Measurements from ENCODE around the gene BMP3.

Gene BMP3

DNA sequence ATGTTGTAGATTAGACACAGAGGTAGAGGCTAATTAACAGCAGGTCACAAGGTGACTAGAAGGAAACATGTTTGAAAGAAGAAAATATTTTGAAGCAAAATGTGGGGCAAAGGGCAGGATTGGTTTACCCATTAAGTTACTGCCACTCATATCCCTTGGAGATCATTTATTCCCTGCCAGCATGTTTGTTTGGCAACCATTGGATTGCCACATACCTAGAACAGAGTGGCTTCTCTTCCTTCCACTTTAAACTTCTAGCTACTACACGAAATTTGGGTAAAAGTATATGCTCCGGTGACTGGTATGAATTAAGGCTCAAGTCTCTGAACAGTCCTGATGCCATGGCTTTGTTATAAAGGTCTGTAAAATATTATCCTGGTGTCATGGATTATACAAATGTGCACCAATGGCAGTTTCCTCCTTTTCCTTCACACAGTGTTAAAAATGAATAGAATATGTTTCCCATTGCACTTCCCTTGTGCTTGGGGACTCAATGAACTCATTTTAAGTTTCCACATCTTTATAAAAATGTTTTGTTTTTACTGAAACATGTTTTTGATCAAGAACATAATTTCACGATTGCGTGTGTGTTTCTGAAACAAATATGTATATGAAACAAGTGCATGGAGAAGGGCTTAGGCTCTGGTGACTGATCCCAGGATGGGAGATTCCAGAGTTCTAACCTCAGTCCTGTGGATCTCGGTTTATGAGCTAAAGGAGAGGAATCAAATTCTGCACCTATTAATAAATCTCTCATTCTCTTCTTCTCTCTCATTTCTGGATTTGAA lies 12.3 kb downstream of the BMP3 start:
- DNase-seq: no peak

DNA sequence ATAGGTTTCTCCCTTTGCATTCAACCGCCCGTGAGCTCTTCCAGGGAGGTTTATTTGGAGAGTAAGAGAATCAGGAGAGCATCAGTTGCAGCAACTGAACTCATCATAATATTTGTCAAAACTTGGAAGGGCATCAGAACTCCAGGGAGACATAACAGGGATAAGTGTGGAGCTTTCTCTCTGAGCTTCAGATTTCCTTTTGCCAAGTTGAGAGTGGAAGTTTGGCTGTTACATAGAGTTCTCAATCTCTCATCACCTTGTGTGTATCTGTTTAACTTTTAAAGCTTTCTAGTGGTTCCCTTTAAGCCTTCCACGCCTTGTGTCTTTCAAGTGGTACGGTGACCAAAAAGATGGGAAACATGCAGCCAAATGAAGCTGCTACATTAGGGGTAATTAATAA lies 18.8 kb downstream of the BMP3 start:
- DNase-seq: no peak

DNA sequence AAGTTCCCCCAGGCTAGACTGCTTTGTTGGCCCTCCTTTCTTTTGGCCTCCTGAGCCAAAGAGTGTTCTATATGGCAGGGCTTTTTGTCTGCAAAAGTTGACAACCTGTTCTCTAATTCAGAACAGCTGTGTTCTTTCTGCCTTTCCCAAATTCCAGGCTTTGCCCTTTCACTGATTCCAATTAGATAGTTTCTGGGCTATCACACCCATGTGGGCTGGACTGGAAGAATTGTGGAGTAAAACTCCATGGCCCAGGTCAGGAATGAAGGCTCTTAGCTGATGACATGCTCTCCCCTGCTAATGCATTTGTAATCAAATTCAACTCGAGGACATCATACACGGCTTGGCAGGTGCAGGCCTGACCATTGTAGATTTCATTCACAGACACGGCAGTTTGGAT lies 19.4 kb downstream of the BMP3 start:
- DNase-seq: no peak

DNA sequence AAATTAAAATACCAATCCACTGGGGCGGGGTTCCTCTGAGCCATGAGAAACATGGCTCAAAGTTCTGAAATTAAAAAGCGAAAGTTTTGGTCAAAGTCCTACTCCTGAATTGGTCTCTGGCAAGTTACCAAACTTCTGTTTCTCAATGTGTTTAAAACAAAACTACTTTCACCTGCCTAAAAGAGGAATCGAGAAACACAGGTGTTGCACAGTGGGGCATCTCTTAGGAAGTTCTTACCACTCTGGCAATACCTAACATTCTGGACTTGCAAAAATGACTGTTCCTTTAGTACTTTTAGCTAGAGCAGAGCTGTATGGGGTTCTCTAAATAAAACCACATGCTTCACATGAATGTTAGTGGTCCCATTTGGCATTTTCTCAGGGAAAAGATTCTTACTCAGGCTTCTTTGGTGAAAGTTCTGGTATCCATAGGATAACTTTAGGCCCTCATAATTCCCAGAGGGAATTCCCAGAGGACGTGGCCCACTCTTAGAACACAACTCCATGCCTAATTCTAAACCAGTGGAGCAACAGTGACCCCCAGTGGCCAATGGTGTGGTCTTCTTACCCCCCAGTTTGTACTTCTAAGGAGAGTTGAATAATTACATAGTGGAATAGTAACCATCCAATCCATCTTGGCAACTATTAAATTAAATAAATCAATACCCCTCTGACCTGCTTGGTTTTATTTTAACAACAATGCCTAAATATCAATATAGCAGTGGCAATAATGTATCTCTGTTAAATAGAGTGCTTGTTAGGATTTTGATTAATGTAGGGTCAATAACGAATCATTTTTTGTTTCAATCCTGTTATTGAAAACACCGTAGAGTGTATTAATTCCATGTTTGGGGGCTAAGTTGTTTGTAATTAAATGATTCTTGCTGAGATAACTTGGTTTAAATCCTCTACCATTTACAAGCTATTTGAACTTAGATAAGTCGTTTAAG lies 21.9 kb downstream of the BMP3 start:
- DNase-seq: no peak

DNA sequence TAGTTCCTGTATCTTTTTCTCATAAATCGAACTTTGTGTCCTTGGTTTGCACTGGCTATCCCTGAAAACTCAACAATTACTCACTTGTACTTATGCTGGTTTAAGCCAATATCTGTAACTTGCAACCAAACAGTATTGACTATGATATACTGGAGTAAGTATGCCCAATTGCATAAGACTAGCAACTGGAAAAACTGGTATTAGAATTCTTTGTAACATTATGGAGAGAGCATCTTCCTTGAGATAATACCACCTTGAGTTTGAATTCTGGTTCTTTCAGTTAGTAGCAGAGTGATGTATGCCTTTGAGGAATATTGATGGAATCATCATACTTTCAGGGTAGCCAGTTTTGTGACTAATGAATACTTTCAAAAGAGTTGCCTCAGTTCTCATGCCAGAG lies 28.1 kb downstream of the BMP3 start:
- no peak for DNase-seq

DNA sequence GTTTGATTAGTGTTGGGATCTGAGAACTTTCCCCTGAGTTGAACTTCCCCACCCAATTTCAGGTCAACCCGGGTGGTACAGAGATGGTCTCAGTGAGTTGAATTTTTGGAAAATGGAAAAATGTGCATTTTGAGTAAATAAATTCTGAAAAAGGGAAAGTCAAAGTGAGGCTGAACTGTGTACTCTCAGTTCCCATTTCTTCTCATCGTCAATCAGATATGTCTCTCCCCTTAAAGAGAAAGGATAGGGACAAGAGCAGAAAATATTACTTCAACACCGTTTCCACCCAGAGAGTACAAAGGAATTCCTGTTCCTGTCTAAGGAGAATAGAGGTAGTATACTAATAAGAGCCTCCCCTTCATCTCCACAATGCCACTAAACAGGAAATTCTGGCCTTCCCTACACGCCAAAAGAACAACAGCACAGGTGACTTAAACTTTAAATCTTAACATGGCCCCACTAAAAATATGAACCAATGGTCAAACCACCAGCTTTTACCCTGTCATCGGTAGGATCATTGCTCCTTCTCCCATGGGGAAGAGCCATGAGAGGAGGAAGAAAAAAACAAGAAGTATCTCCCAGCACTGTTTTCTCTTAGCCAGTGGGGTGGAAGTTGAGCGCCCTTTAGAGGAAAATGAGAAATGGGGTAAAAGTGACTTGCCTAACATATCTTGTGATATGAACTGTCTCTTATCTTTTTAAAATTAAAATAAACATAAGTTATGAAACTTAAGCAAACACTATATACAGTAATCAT lies 30.3 kb downstream of the BMP3 start:
- DNase-seq: no peak

DNA sequence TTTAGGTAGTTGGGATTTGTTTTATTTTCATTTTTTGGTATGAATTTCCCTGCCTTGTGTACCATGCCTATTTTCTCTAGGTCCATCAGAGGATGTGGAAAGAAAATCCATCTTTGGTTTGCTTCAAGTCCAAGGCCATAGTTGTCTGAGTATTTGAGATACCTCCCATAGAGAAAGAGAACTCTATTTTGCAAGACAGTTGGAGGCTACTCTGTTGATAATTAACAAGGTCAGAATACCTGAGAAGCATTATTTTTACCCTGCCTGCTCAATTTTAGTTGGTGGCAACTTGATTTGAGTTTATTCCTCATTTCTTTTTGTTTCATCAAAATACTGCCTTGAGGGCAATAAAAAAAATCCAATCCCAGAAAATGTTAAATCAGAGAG lies 30.8 kb downstream of the BMP3 start:
- DNase-seq: no peak

DNA sequence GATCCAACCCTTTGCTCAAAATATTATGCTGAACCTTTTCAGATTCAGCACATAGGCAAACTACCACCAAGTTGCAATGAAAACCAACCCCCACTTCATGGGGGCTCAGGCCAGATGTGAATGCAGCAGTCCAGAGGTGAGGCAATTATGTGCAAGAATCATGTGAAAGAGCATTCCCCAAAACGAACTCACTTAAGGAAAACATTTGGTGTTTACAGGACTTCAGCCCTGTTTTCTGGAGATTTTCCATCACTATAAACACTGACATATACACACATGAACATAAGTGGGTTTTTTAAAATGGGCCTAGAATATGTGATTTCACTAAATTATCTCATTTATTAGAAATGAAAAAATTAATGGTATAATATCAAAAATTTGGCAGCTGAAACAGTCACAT lies 31.5 kb downstream of the BMP3 start:
- DNase-seq: no peak

DNA sequence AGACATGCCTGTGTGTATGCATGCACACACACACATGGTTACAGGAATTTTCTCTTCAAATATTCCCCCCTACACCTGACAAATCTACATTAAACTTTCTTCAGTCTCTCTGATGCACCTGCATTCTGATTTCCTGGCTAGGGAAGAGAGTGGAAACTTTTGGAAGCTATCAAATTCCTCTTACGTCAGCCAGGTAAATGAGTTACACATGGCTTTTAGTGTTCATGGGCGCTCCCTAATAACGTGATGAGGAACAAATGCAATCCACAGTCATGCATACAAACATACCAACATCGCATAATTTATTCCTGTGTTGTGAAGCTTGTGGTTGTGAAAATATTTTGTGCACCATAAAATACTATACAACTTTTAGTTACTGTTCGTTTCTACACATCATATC lies 34.9 kb downstream of the BMP3 start:
- no peak for DNase-seq

DNA sequence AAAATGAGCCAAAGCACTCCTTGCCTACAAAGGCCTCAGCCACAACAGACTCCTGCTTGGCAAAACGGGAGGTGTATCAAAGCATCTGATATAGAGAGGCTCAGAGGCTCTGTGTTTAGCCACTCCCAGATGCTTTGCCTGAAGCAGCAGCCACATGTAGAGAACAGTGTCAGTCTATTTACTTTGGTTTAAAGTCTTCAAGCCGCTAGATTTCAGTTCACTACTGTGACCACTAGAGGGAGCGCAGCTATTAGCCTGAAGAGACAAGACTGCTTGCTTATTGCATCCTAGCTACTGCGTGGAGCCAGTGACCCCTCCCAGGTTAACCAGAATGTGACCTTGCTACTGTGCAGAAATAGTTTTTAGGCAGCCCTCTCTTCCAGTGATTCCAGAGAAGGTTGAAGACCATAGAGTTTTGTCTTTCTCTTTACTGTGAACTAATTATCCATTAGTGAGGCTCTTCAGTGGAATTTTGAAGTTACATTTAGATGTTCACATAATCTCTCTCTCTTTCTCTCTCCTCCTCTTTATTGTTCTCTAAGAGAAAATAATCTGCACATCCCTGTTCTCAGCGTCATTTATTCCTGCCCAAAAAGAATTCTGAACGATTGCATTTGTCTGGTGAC lies 39.3 kb downstream of the BMP3 start:
- peak in 1 of 2 donors; percentile 36 for DNase-seq

DNA sequence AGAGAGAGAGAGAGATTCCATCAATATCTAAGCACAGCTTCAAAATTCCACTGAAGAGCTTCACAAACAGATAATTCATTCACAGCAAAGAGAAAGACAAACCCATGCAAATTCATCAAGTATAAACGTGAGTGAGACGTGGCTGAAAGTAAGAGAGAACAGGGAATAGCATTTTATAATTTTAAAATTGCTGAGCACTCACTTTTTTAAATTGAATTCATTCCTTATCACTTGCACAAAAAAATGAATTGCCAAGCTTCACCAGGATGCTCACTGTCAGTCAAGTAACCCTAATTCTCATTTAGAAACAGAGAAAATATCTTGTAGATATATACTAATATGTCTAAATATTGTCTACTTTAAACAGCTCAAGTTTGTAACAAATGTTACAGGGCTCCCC lies 40.5 kb downstream of the BMP3 start:
- DNase-seq: no peak

DNA sequence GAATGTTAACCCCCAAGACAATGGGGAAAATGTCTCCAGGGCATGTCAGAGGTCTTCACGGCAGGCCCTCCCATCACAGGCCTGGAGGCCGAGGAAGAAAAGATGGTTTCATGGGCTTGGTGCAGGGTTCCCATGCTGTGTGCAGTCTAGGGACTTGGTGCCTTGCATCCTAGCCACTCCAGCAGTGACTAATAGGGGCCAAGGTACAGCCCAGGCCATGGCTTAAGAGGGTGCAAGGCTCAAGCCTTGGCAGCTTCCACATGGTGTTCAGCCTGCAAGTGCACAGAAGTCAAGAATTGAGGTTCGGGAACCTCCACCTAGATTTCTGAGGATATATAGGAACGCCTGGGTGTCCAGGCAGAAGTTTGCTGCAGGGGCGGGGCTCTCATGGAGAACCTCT lies 50.6 kb downstream of the BMP3 start:
- DNase-seq: no peak

DNA sequence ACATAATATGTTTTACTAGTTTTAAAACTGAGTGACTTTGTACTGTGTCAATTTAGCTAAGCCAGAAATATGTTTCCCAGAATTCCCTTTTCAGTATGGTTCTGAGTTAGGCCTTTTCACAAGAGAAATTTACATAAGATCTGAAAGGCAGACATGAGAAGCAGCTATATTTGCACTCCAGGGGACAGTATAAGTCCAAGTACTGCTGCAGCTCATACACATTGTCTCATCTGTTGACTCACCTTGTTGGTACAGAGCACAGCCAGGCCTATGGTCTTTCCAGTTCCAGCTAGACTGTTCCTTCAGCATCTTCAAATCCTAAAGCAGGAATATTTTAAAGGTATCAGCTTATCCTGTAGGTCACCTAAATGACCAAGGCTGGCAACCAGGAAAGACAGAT lies 53.5 kb downstream of the BMP3 start:
- no peak for DNase-seq

DNA sequence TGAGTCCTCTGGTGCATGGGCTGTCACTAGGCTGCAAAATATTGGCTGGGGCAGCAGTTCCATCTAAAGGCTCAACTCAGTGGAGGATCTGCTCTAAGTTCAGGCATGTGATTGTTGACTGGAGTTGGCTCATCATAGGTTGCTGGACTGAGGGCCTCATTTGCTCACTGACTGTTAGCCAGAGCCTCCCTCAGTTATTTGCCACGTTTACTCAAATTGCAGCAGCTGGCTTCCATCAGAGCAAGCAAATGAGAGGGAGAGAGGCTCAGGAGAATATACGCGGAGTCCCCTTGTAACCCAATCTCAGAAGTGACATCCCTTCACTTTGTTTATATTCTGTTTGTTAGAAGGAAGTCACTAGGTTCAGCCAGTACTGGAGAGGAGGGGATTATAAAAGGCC lies 54.1 kb downstream of the BMP3 start:
- no peak for DNase-seq

DNA sequence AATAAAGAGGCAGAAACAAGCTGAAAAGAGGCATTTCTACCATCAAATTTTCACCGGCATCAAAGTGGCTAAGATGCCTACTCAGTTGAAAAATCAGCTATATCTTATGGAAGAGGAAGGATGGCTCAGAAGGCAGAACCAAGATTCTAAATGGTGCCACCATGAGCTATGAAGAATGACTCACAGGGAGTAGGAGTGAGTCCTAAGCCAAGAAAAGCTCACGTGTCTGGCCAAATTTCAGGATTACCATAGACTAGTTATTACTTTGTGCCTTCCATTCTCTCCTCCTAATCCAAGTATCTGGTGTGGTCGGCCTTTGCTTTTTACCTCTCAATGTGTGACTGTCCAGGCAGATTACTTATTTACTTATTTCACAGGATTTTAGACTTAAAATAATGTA lies 54.8 kb downstream of the BMP3 start:
- no peak for DNase-seq

DNA sequence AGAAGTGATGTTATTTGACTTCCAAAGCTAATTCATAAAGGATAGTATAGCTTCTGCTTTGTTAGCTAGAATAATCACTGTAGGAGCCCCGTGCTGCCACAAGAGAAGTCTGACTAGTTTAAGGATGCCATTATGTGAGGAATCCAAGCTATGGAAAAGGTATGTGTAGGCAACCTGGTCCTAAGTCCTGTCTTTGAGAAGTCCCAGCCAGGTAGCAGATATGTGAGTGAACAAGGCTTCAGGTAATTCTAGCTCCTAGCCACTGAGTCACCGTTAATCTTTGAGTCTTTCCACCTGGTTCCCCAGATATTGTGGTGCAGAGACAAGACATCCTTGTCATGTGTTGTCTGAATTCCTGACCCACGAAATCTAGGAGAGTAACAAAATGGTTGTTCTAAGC lies 55.5 kb downstream of the BMP3 start:
- no peak for DNase-seq

DNA sequence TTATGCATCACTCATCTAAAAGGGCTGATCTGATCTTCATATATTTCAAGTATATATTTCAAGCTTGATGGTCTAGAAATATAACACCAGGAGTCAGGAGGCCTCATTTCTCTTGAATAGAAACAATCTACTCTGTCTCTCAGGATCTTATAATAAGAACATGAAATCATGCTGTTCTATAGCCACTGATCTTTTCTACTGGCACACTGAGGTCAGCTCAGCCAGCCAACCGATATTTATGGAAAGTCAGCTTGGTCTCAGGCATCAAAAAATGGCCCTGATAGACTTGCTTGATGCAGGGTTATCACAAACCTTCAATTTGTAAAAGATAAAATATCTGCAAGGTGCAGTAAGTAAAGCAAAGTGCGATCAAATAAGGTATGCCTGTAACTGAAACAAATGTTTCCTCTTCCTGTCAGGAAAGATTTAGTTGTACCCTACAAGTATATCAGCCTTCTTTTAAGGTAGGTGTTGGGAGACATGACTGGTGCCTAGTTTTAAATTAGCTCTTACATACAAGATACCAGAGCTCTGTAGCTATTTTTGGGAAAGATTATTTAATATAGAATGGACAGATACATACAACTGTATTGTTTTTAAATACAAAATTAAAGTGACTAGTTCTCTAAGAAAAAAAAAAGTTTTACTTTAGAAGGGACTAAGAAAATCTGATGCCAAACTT lies 63.4 kb downstream of the BMP3 start:
- DNase-seq: no peak

DNA sequence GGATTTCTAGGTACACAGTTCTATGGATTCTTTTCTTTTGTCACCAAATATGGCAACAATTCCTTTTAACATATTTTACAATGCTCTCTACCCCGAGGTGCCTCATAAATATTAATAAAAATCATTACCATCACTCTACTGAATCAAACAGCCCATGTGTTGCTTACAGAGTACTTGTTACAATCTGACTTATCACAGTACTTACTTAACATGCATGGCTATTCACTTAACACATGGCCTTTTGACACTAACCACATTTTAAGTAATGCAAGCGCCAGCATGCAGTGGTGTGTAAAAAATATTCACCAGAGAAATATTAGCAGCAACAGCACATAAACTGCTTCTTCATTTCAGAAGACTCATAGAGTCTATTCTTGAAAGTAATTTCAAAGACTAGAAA lies 64.9 kb downstream of the BMP3 start:
- no peak for DNase-seq

DNA sequence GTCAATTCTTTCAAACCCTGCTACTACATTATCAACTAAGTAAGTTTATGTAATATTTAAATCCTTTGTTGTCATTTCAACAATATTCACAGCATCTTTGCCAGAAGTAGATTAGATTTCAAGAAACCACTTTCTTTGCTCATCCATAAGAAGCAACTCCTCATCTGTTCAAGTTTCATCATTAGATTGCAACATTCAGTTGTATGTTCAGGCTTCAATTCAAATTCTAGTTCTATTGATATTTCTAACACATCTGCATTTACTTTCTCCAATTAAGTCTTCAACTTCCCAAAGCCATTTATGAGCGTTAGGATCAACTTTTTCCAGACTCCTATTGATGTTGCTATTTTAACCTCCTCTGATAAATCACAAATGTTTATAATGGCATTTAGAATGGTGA lies 66.1 kb downstream of the BMP3 start:
- no peak for DNase-seq

DNA sequence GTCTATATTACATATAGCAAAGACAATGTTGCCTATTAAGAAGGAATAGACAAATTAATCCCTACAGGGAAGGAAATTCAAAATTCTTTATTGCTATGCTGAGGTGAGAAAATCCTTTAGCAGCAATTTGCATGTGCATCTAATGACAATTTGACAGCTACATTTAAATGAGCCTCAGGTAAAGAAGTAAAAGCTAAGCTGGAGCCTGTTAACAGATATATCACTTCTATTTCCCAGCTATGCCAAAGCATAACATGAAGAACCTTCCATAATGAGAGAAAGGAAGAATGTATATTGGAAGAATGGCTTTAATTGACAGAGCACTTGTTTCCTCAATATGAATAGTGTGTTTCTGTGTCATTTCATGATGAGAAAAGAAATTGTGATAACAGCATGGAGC lies 71.6 kb downstream of the BMP3 start:
- no peak for DNase-seq

DNA sequence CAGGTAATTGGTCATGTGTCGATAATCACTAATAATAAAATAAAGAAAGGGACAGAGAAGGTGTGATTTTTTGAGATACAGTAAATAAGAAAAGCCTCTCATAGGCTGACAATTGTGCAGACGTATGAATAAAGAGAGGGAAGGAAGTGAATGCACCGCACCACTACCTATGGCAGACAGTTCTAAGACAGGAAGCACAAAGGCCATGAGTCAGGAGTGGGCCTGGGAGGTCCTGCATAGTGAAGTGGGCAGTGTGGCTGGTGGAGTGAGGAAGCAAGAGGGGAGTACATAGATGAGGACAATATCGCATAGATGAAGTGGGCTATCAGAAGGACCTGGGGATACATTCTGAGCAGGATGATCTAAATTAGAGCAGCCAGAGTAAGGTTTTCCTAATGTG lies 75.6 kb downstream of the BMP3 start:
- no peak for DNase-seq
